Astrocyte of the spinal cord (primary cell): ENCODE data around the gene TGM1.
A peak's percentile ranks its signal among the peaks of the same experiment; 100 is the strongest.

Source experiments
- DNase-seq: peaks from one replicate; pipeline ENCODE4 v3.0.0; 2011; ENCODE audit warnings: low read depth, low spot score
- H3K4me3 ChIP-seq: 2 replicates; pipeline ENCODE4 v1.5.1; 2011; ENCODE audit warnings: low read depth, mild to moderate bottlenecking, low read length, moderate library complexity
- in situ Hi-C: cut with HindIII; loops from 2 replicates; pipeline ENCODE4 v1.10.0; 2017; ENCODE audit warnings: low sequenced_read_pairs
- TF ChIP-seq, protein P1 (sequence below): IDR thresholded peaks from 2 replicates; pipeline ENCODE4 v1.5.1; 2012; ENCODE audit warnings: low read depth, mild to moderate bottlenecking, low read length, inconsistent platforms

Gene TGM1

GRCh38 chr14:24216345-24216699 is 46.7 kb downstream of the TGM1 start:
- in situ Hi-C loops: no loop called here
- DNase-seq: no peak
- TF ChIP-seq, protein P1, sequence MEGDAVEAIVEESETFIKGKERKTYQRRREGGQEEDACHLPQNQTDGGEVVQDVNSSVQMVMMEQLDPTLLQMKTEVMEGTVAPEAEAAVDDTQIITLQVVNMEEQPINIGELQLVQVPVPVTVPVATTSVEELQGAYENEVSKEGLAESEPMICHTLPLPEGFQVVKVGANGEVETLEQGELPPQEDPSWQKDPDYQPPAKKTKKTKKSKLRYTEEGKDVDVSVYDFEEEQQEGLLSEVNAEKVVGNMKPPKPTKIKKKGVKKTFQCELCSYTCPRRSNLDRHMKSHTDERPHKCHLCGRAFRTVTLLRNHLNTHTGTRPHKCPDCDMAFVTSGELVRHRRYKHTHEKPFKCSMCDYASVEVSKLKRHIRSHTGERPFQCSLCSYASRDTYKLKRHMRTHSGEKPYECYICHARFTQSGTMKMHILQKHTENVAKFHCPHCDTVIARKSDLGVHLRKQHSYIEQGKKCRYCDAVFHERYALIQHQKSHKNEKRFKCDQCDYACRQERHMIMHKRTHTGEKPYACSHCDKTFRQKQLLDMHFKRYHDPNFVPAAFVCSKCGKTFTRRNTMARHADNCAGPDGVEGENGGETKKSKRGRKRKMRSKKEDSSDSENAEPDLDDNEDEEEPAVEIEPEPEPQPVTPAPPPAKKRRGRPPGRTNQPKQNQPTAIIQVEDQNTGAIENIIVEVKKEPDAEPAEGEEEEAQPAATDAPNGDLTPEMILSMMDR: no peak
- peak overlapping the region; percentile 62 for H3K4me3 ChIP-seq

DNA sequence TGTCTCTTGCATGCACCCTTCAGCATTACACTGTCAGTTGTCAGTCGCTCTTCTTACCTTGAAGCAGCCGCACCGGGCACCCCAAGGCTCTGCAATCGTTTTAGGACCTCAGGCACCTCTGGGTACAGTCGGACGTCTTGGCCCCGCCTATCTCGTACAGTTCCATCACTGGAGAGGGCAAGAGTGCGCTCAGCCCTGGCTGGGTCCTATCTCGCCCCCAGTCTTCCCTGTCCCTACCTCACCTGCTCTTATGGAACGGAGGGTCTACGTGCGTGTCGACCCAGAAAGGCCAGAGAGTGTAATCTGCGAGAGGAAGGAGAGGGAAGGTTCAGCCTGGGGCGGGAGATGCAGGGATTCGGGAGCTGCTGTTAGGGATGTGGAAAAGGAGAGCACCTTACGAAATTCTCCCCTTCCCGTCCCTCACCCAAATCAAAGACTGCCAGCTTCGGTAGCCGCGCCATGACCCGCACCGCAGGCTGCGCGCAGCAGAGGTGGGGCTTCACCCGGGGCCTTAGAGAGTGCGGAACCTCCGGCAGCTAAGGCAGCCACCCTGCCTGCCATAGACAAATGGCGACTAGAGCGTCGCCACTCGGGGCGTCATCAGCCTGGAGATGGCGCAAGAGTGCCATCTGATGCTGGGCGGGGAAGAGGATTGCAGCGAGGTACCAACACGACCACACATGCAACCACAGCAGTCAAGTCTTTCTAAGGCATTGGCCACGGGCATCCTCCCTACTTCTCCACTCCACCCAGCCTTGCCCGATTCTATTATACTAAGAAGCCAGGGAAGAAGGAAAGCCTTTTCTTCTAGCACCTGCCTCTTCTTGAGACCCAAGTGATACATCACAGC is 47.3 kb downstream of the TGM1 start, which contains the start of gene MDP1:
TSS of gene MDP1 (minus strand) at position 572 of the 850 bp plus-strand sequence. CDS start at position 461, 111 bp downstream.
- in situ Hi-C loops: no loop called here
- TF ChIP-seq, protein P1: peak; percentile 70
- peak; percentile 89 for DNase-seq
- peak within 1 kb of the TSS; percentile 62 for H3K4me3 ChIP-seq

DNA sequence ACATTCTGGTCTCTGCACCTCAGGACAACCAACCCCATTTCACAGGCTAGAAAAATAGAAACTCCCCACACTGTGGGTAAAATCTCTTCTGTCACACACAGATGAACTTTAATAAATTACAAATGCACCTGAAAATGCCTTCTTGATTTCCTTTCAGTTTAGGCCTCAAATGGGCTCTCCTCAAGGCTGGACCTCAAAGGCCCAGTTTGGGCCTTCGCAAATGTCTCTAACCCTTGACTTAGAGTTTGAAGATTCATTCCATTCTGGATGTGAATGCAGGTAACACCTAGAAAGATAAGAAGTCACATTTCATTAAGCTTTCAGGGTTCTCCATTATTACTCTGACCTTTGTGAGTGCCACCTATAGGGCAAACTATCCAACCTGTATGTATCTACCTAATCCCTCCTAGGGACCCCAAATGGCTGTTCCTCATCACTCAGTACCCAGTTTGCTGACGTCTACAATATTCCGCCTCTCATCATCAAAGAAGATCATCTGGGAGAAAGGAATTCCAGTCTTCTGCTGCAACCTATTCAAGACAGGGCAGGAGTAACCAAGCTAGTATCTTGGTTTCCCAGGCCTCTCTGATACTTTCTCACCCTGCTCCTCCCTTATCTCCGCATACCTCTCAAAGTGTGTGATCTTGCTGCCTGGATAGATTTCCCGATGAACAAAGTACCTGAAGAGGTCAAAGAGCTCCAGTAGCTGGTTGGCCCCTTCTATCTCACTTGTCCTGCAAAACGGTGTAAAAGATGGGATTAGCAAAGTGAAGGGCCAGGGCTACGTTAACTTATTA is 48.9 kb downstream of the TGM1 start:
- peak overlapping the region; percentile 85 for H3K4me3 ChIP-seq
- TF ChIP-seq, protein P1: no peak
- in situ Hi-C loops: no loop called here
- DNase-seq: no peak

DNA sequence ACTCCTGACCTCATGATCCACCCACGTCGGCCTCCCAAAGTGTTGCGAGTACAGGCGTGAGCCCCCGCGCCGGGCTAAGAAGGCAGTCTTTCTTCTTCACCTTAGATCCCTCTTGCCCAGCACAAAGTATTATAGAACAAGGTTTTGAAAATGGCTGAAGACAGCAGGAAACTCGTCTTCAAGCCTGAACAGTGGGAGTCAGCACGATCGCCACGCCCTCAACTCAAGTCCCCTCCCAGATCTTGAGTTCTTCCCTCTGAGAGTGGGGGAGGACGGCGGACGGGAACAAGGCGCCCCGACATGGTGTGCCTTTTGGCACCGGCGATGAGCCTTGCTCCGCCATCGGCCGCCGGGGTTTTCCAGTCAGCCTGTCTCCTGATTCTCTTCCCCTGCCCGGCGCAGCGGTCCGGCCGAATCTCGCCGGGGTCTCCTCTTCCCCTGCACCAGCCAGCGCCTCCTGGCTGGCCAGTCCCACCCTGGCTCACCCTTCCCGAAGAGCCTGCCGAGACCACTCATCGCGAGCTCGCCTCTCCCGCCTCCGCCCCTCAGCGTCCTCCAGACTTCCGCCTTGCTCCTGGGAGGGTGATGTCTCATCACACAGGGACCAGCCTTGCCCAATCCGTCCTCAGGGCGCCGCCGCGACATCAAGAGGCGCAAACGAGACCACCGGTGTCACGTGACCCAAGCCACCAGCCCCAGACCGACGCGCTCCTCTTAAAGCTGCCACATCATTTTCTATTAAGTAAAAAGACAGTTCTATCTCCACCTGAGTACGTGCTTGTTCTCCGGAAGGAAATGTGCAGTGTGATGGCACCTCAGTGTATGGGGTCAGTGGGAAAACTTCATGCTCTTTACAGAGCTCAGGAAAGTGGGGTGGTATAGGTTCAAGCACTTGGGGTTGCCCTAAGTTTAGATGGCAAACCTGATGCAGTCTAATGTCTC is 49.8 kb downstream of the TGM1 start, which contains the start of gene CHMP4A:
TSS of gene CHMP4A (minus strand) at position 565 of the 942 bp plus-strand sequence. CDS start at position 516, 49 bp downstream.
- peak; percentile 99 for DNase-seq
- in situ Hi-C loops: no loop called here
- TF ChIP-seq, protein P1: peak; percentile 15
- H3K4me3 ChIP-seq: peak within 1 kb of the TSS; percentile 85

DNA sequence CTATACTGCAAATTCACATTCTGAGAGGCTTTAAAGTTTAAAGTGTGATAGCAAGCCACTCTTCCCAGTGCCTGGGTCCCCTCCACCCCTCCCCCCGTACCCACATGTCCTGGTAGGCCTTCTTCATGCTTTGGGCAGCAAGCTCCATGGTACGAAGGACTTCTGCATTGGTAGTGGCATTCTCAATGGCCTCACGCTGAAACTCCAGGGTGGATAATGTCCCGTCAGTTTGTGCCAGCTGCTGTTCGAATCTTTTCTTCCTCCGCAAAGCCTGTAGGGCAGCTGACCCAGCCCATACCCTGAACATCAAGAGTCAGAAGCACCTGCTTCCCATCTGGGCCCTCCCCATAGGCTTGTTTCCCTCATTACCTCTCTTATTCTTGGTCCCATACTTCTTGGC is 51.7 kb downstream of the TGM1 start:
- in situ Hi-C loops: no loop called here
- DNase-seq: no peak
- TF ChIP-seq, protein P1: no peak
- H3K4me3 ChIP-seq: no peak overlapping the region

GRCh38 chr14:24207625-24208024 is 55.4 kb downstream of the TGM1 start:
- TF ChIP-seq, protein P1: no peak
- DNase-seq: no peak
- in situ Hi-C loops: no loop called here
- H3K4me3 ChIP-seq: no peak overlapping the region
